Measurements from ENCODE around the gene MS4A14. TPM values are rescaled to one million over a fixed set of nuclear protein-coding genes. Genes with fewer than 3 reads are reported as not detected.

Gene MS4A14
- total and polyA plus RNA-seq, 2 experiments from 2014 or later: not detected

GRCh38 chr11:60377401-60378136 is 18.7 kb upstream of the MS4A14 start:
- H3K4me1 ChIP-seq (ENCODE audit: insufficient read depth): no peaks in the 10 kb centered on the region
- H4K20me1 ChIP-seq (replicated peaks; ENCODE audit: insufficient read depth): no peaks in the 10 kb centered on the region
- Mint-ChIP-seq H3K27me3 (ENCODE audit: insufficient read depth, low read depth, poor library complexity) (no peaks in the 10 kb centered on the region), H3K4me3 (no peak overlapping the region), H3K36me3 (ENCODE audit: low read depth) (no peaks in the 10 kb centered on the region), H3K27ac (no peak overlapping the region), H3K9me3 (no peaks in the 10 kb centered on the region; the same call in 1 of the 3 replicates), H3K4me1 (no peaks in the 10 kb centered on the region)
- H3K27ac ChIP-seq (ENCODE audit: low read depth): no peak overlapping the region
- no peak overlapping the region for H3K4me3 ChIP-seq
- H3F3A ChIP-seq (replicated peaks; ENCODE audit: low read depth): no peaks in the 10 kb centered on the region
- ATAC-seq: no peak
- no peak overlapping the region for H2AFZ ChIP-seq
- peaks cover 26% of the 10 kb centered on the region for H3K9me2 ChIP-seq (ENCODE audit: insufficient read depth)
- no peaks in the 10 kb centered on the region for H3K27me3 ChIP-seq (ENCODE audit: insufficient read depth)
- no peaks in the 10 kb centered on the region for H3K36me3 ChIP-seq (ENCODE audit: insufficient read depth)
- no peaks in the 10 kb centered on the region for H3K79me2 ChIP-seq (replicated peaks; ENCODE audit: insufficient read depth)
- no peak overlapping the region for H3K4me2 ChIP-seq
- DNase-seq (ENCODE audit: low spot score): no peak
- TF ChIP-seq JUNB (IDR thresholded peaks at IDR 0.05; ENCODE audit: unreplicated experiment) (no peak), ZNF462 (CRISPR knock-in tag; IDR thresholded peaks at IDR 0.05) (no peak), CTCF (conservative IDR thresholded peaks at IDR 0.05; ENCODE audit: low read depth in 2 of 2) (no peak), ZNF114 (CRISPR knock-in tag; IDR thresholded peaks at IDR 0.05) (no peak), STAT1 (IDR thresholded peaks at IDR 0.05; ENCODE audit: unreplicated experiment) (no peak), ETS1 (IDR thresholded peaks at IDR 0.05) (no peak), ZNF331 (CRISPR knock-in tag; IDR thresholded peaks at IDR 0.05; ENCODE audit: low read depth) (no peak)
